MM.1S (cell line): ENCODE measurements around the gene MECP2.

Experiments
- DNase-seq: peaks from one replicate; pipeline ENCODE4 v3.0.0-alpha.2; 2015
- H2AFZ ChIP-seq: fragments of 300-600 bp; sonication (generic); 2 replicates; pipeline ENCODE4 v1.6.0; 2016; ENCODE audit warnings: antibody characterized with exemption, low read length
- H3F3A ChIP-seq: fragments of 300-600 bp; sonication (generic); 2 replicates; pipeline ENCODE4 v1.6.1; 2016; ENCODE audit warnings: mild to moderate bottlenecking, antibody characterized with exemption, low read length, moderate library complexity, mixed read lengths; ENCODE audit not compliant: insufficient read depth
- H3K27ac ChIP-seq: fragments of 300-600 bp; sonication (generic); 2 replicates; pipeline ENCODE4 v1.5.1; 2016; ENCODE audit warnings: mild to moderate bottlenecking, low read length
- H3K27me3 ChIP-seq: fragments of 300-600 bp; sonication (generic); replicated peaks from 2 replicates; pipeline ENCODE4 v1.6.0; 2016; ENCODE audit warnings: low read length; ENCODE audit not compliant: insufficient read depth
- H3K36me3 ChIP-seq: fragments of 300-600 bp; sonication (generic); replicated peaks from 2 replicates; pipeline ENCODE4 v1.6.1; 2016; ENCODE audit warnings: mild to moderate bottlenecking, low read length, mixed read lengths; ENCODE audit not compliant: insufficient read depth
- H3K4me1 ChIP-seq: fragments of 300-600 bp; sonication (generic); 2 replicates; pipeline ENCODE4 v1.6.1; 2016; ENCODE audit warnings: low read length, mixed read lengths
- H3K4me2 ChIP-seq: fragments of 300-600 bp; sonication (generic); 2 replicates; pipeline ENCODE4 v1.6.0; 2016; ENCODE audit warnings: low read depth, low read length
- H3K4me3 ChIP-seq: fragments of 300-600 bp; sonication (generic); 2 replicates; pipeline ENCODE4 v1.5.1; 2016; ENCODE audit warnings: low read length, mixed read lengths
- H3K79me2 ChIP-seq: fragments of 300-600 bp; sonication (generic); 2 replicates; pipeline ENCODE4 v1.6.1; 2016; ENCODE audit warnings: mixed run types, low read length, mixed read lengths
- H3K9ac ChIP-seq: fragments of 300-600 bp; sonication (generic); 2 replicates; pipeline ENCODE4 v1.6.1; 2016; ENCODE audit warnings: low read length, mixed read lengths
- H3K9me2 ChIP-seq: fragments of 300-600 bp; sonication (generic); replicated peaks from 2 replicates; pipeline ENCODE4 v1.6.1; 2016; ENCODE audit warnings: mild to moderate bottlenecking, low read length, mixed read lengths; ENCODE audit not compliant: insufficient read depth
- H3K9me3 ChIP-seq: fragments of 300-600 bp; sonication (generic); replicated peaks from 2 replicates; pipeline ENCODE4 v1.6.1; 2016; ENCODE audit warnings: mild to moderate bottlenecking, low read length, mixed read lengths; ENCODE audit not compliant: insufficient read depth
- H4K20me1 ChIP-seq: fragments of 300-600 bp; sonication (generic); 2 replicates; pipeline ENCODE4 v1.6.1; 2016; ENCODE audit warnings: mild to moderate bottlenecking, low read length, moderate library complexity, mixed read lengths; ENCODE audit not compliant: insufficient read depth
- EZH2 ChIP-seq: fragments of 300-600 bp; sonication (generic); optimal IDR thresholded peaks from 2 replicates; pipeline ENCODE3; 2017; ENCODE audit warnings: low read depth, mild to moderate bottlenecking, antibody characterized with exemption, low read length, mixed read lengths
- EZH2phosphoT487 ChIP-seq: fragments of 300-600 bp; sonication (generic); IDR thresholded peaks from 2 replicates; pipeline ENCODE4 v1.6.1; 2018; ENCODE audit warnings: antibody characterized with exemption, low read length
- TF ChIP-seq, protein P1 (sequence below): fragments of 300-600 bp; sonication (generic); IDR thresholded peaks from 2 replicates; pipeline ENCODE4 v1.5.1; 2016; ENCODE audit warnings: antibody characterized with exemption, low read length, mixed read lengths

Gene MECP2

DNA sequence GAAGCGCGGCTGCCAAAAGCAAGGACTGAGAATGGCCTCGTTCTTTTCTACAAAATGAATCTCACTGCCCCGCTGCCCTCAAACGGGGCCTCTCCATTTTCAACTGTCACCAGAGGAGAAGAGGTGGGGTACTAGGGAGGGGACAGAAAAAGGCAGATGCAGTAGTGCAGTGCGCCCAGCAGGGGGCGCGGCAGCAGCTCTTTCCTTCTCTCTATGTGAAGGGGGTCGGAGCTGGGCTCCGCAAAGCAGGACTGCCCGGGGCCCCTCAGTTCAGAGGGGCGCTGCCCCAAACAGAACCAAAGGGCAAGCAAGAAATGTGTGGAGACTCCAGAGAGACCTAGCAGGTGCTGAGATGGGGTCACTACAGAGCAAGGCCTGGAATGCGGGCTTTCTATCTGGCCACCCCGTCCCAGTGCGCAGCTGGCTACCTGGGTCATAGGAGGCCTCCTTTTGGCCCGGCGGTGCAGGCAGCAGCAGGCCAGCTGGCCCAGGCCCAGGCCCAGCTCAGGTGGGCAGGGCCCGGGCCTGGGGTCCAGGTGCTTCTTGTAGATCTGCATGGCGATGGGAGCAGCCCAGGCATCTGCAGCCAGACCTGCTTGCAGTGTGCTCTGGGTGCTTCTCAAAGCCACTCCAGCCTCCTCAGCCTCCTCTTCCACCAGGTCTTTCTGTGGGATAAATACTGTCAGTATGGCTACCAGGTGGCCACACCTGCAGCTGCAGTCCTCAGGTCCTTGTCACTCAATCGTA is 83.7 kb downstream of the MECP2 start:
- Histone ChIP-seq H3K27ac (no peak overlapping the region), H3K9ac (no peak overlapping the region), H3K27me3 (no peaks in the 10 kb centered on the region), H3K4me2 (no peak overlapping the region), H3K36me3 (no peaks in the 10 kb centered on the region), H3K9me2 (no peaks in the 10 kb centered on the region), H2AFZ (no peak overlapping the region), H3K4me1 (peaks cover 32% of the 10 kb centered on the region), H3K4me3 (no peak overlapping the region), H3F3A (peaks cover 20% of the 10 kb centered on the region), H3K9me3 (no peaks in the 10 kb centered on the region), H3K79me2 (peaks cover 66% of the 10 kb centered on the region), H4K20me1 (no peaks in the 10 kb centered on the region)
- TF ChIP-seq, protein P1, sequence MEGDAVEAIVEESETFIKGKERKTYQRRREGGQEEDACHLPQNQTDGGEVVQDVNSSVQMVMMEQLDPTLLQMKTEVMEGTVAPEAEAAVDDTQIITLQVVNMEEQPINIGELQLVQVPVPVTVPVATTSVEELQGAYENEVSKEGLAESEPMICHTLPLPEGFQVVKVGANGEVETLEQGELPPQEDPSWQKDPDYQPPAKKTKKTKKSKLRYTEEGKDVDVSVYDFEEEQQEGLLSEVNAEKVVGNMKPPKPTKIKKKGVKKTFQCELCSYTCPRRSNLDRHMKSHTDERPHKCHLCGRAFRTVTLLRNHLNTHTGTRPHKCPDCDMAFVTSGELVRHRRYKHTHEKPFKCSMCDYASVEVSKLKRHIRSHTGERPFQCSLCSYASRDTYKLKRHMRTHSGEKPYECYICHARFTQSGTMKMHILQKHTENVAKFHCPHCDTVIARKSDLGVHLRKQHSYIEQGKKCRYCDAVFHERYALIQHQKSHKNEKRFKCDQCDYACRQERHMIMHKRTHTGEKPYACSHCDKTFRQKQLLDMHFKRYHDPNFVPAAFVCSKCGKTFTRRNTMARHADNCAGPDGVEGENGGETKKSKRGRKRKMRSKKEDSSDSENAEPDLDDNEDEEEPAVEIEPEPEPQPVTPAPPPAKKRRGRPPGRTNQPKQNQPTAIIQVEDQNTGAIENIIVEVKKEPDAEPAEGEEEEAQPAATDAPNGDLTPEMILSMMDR: peak; percentile 82
- TF ChIP-seq EZH2: no peak
- no peak for TF ChIP-seq EZH2phosphoT487
- no peak for DNase-seq

DNA sequence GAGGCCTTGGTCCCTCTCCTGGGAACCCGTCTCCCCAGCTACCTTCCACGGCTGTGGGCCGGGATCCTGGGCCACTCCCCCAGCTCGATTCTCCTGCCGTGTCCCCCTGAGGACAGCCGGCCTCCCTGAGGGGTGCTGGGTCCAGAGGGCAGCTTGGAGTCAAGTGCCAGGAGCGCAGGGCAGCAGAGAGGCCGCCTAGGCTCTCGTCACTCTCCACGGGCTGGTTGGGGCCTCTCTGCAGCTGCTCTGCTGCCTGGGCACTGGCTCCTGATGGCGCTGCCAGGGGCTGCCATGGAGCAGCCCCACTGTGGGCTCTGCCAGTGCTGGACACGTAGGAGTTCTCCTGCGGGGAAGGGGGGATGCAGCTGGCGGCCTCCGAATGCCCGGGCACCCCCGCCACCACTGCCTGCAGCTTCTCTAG is 84.5 kb downstream of the MECP2 start:
- no peaks in the 10 kb centered on the region for H4K20me1 ChIP-seq
- H3K36me3 ChIP-seq: no peaks in the 10 kb centered on the region
- H3K27me3 ChIP-seq: no peaks in the 10 kb centered on the region
- H2AFZ ChIP-seq: no peak overlapping the region
- no peak overlapping the region for H3K9ac ChIP-seq
- no peaks in the 10 kb centered on the region for H3K9me2 ChIP-seq
- peaks cover 24% of the 10 kb centered on the region for H3F3A ChIP-seq
- H3K9me3 ChIP-seq: no peaks in the 10 kb centered on the region
- TF ChIP-seq EZH2 (no peak), EZH2phosphoT487 (no peak)
- TF ChIP-seq, protein P1: no peak
- no peak overlapping the region for H3K4me2 ChIP-seq
- no peak for DNase-seq
- H3K27ac ChIP-seq: no peak overlapping the region
- peaks cover 37% of the 10 kb centered on the region for H3K4me1 ChIP-seq
- H3K79me2 ChIP-seq: peaks cover 58% of the 10 kb centered on the region
- H3K4me3 ChIP-seq: no peak overlapping the region

DNA sequence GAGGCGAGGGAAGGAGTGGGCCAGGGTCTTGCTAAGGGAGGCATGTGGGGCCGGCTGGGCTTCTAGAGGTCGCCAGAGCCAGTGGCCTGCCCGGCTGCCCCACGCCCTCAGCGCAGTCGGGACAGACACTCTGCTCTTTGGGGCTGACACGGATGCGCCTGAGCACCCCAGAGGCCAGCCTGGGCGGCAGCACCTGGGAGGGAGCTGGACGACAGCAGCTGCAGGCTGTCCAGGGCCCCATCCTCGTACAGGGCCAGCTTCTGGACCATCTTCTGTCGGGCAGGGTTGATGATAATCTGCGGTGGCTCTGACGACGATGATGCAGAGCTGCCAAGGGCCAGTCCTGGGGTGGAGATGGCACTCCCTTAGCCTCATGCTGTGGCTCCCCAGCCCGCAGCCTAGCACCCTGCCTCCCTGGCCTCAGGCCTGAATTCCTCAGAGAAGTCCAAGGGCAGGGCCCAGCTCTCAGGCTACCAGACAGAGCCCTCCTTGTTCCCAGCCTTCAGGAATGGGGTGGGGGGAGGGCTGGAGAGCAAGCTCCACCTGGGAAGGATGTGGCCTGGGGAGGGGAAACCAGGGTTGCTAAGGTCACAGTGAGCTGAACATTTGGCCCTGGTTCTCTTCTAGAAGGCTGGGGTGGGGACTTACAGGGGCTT is 85.1 kb downstream of the MECP2 start:
- no peaks in the 10 kb centered on the region for H3K9me2 ChIP-seq

More for the DNA sequence above, 85.1 kb downstream of the MECP2 start:
- Histone ChIP-seq H3K27ac (no peak overlapping the region), H3K27me3 (no peaks in the 10 kb centered on the region), H3K9ac (no peak overlapping the region), H3K4me1 (peaks cover 41% of the 10 kb centered on the region), H3K79me2 (peaks cover 53% of the 10 kb centered on the region), H3K4me2 (no peak overlapping the region), H4K20me1 (no peaks in the 10 kb centered on the region), H3K36me3 (no peaks in the 10 kb centered on the region), H3K4me3 (no peak overlapping the region), H3F3A (peaks cover 24% of the 10 kb centered on the region), H3K9me3 (no peaks in the 10 kb centered on the region), H2AFZ (no peak overlapping the region)
- TF ChIP-seq, protein P1: no peak
- TF ChIP-seq EZH2phosphoT487 (no peak), EZH2 (no peak)
- no peak for DNase-seq
